ENCODE data around the gene NT5C.
A peak's percentile ranks its signal among the peaks of the same experiment; 100 is the strongest.
"Not testable (repeated sequence)": the region's sequence is repeated elsewhere in the genome, so short reads cannot be mapped to it uniquely, and the experiment has no call there.

The NT5C gene

GRCh38 chr17:75131278-75132017 is at the start of gene NT5C:
Gene NT5C (minus strand): TSS chr17:75131742. CDS start chr17:75131707, 35 bp downstream.
- peak; percentile 91 for DNase-seq (ENCODE audit: low read depth, low spot score)

- DNase-seq (ENCODE audit: low read depth, low spot score) = no peak
Measured at GRCh38 chr17:75181110-75181509, 49.6 kb upstream of the NT5C start.

- DNase-seq (ENCODE audit: low read depth, low spot score) = peak; percentile 18
Measured at GRCh38 chr17:75178453-75178852, 46.9 kb upstream of the NT5C start.

- no peak for DNase-seq (ENCODE audit: low read depth, low spot score)
Measured at GRCh38 chr17:75176625-75177024, 45.1 kb upstream of the NT5C start.

GRCh38 chr17:75174996-75175395 is 43.5 kb upstream of the NT5C start:
- no peak for DNase-seq (ENCODE audit: low read depth, low spot score)

- no peak for DNase-seq (ENCODE audit: low read depth, low spot score)
Measured at GRCh38 chr17:75173526-75173925, 42.0 kb upstream of the NT5C start.

- DNase-seq (ENCODE audit: low read depth, low spot score) = no peak
Measured at GRCh38 chr17:75168998-75169397, 37.5 kb upstream of the NT5C start.

GRCh38 chr17:75164606-75165005 is 33.1 kb upstream of the NT5C start:
- not testable (repeated sequence) for DNase-seq (ENCODE audit: low read depth, low spot score)

- DNase-seq (ENCODE audit: low read depth, low spot score) = no peak
Measured at GRCh38 chr17:75163074-75163473, 31.5 kb upstream of the NT5C start.

- DNase-seq (ENCODE audit: low read depth, low spot score) = no peak
Measured at GRCh38 chr17:75160211-75160610, 28.7 kb upstream of the NT5C start.

GRCh38 chr17:75159196-75160031 is 27.9 kb upstream of the NT5C start:
- DNase-seq (ENCODE audit: low read depth, low spot score) = peak; percentile 15

- DNase-seq (ENCODE audit: low read depth, low spot score) = not testable (repeated sequence)
Measured at GRCh38 chr17:75158480-75158879, 26.9 kb upstream of the NT5C start.

- no peak for DNase-seq (ENCODE audit: low read depth, low spot score)
Measured at GRCh38 chr17:75155191-75155601, 23.7 kb upstream of the NT5C start.

- DNase-seq (ENCODE audit: low read depth, low spot score) = peak; percentile 100
Measured at GRCh38 chr17:75154195-75155106, 22.9 kb upstream of the NT5C start, which contains the start of gene JPT1. Gene JPT1 (minus strand): TSS chr17:75154512. CDS start chr17:75154397, 115 bp downstream.

GRCh38 chr17:75153780-75154194 is 22.2 kb upstream of the NT5C start:
- DNase-seq (ENCODE audit: low read depth, low spot score) = peak; percentile 43

- peak; percentile 58 for DNase-seq (ENCODE audit: low read depth, low spot score)
Measured at GRCh38 chr17:75152922-75153779, 21.6 kb upstream of the NT5C start.

GRCh38 chr17:75152523-75152921 is 21.0 kb upstream of the NT5C start:
- peak; percentile 45 for DNase-seq (ENCODE audit: low read depth, low spot score)

GRCh38 chr17:75151930-75152329 is 20.4 kb upstream of the NT5C start:
- peak; percentile 57 for DNase-seq (ENCODE audit: low read depth, low spot score)

GRCh38 chr17:75147878-75148546 is 16.5 kb upstream of the NT5C start:
- DNase-seq (ENCODE audit: low read depth, low spot score) = no peak

- no peak for DNase-seq (ENCODE audit: low read depth, low spot score)
Measured at GRCh38 chr17:75146592-75146991, 15.1 kb upstream of the NT5C start.

Measured in astrocyte of the hippocampus (primary cell).